Muscle of arm (tissue), 12 donors: ENCODE measurements around the gene ZNF219. TPM values are rescaled to one million over a fixed set of nuclear protein-coding genes. Genes with fewer than 3 reads are reported as not detected.

Experiments
- DNase-seq: peaks from one replicate; pipeline ENCODE4 v3.0.0-alpha.2; 2013
- polyA plus RNA-seq, 12 donors: library from polyadenylated mRNA; unstranded; fragments of 120-200 nt; gene quantifications; one replicate each; pipeline ENCODE4 v1.2.1, GENCODE V29; 2013; ENCODE audit not compliant: insufficient read length in 12 of 12

Gene ZNF219
- polyA plus RNA-seq, 12 donors = 11.1 to 32.5 (median 14.7) TPM; not detected in 1

GRCh38 chr14:21088687-21089086 is 9.8 kb downstream of the ZNF219 start:
- DNase-seq = no peak

- DNase-seq = peak; percentile 65
These were observed 11.0 kb downstream of the ZNF219 start for GRCh38 chr14:21087294-21088091.

- DNase-seq = no peak
These were observed 11.6 kb downstream of the ZNF219 start for GRCh38 chr14:21086908-21087293.

- no peak for DNase-seq
These were observed 13.2 kb downstream of the ZNF219 start for GRCh38 chr14:21084998-21085853.

- no peak for DNase-seq
These were observed 14.1 kb downstream of the ZNF219 start for GRCh38 chr14:21084396-21084795.

GRCh38 chr14:21083565-21084325 is 14.7 kb downstream of the ZNF219 start:
- DNase-seq = no peak

- DNase-seq = no peak
These were observed 16.8 kb downstream of the ZNF219 start for GRCh38 chr14:21081521-21082142.

- no peak for DNase-seq
These were observed 19.7 kb downstream of the ZNF219 start for GRCh38 chr14:21078726-21079125.

GRCh38 chr14:21078287-21078686 is 20.2 kb downstream of the ZNF219 start:
- no peak for DNase-seq

- DNase-seq = no peak
These were observed 20.8 kb downstream of the ZNF219 start for GRCh38 chr14:21077672-21078071.

GRCh38 chr14:21075719-21076437 is 22.6 kb downstream of the ZNF219 start:
- no peak for DNase-seq

- no peak for DNase-seq
These were observed 23.8 kb downstream of the ZNF219 start for GRCh38 chr14:21074398-21075272.

GRCh38 chr14:21073921-21074320 is 24.5 kb downstream of the ZNF219 start:
- DNase-seq = no peak

GRCh38 chr14:21072781-21073339 is 25.6 kb downstream of the ZNF219 start:
- no peak for DNase-seq

- DNase-seq = peak; percentile 59
These were observed 26.4 kb downstream of the ZNF219 start for GRCh38 chr14:21072031-21072473.

GRCh38 chr14:21071225-21072030 is 27.0 kb downstream of the ZNF219 start:
- peak; percentile 93 for DNase-seq

GRCh38 chr14:21070610-21071224 is 27.7 kb downstream of the ZNF219 start:
- peak; percentile 59 for DNase-seq

- peak; percentile 66 for DNase-seq
These were observed 28.3 kb downstream of the ZNF219 start, which contains the start of gene ARHGEF40 for GRCh38 chr14:21070083-21070609. Gene ARHGEF40 (plus strand): TSS chr14:21070304. CDS start chr14:21070397, 93 bp downstream.
